ENCODE data around the gene NDUFAF8. TPM values are rescaled to one million over a fixed set of nuclear protein-coding genes. Genes with fewer than 3 reads are reported as not detected.

Gene NDUFAF8
- total RNA-seq, 3 donors from 2014 or later (not counting 1 experiment from before 2014, with no cell fraction given), result 28.6 to 36.4 (median 34.9) TPM

- DNase-seq (no peak), ATAC-seq (no peak)
- Mint-ChIP-seq H3K27me3 (ENCODE audit: low read depth in 2 of 2) (no peaks in the 10 kb centered on the region), H3K4me1 (no peaks in the 10 kb centered on the region), H3K27ac (no peak overlapping the region), H3K9me3 (no peaks in the 10 kb centered on the region), H3K4me3 (no peak overlapping the region), H3K36me3 (no peaks in the 10 kb centered on the region)
- Histone ChIP-seq H3K4me1 (ENCODE audit: control insufficient read depth, insufficient read depth, low read length) (no peaks in the 10 kb centered on the region), H3K27ac (ENCODE audit: low read length) (no peak overlapping the region), H3K27me3 (ENCODE audit: control insufficient read depth, insufficient read depth, low read length) (no peaks in the 10 kb centered on the region), H3K4me3 (ENCODE audit: low read length) (no peak overlapping the region), H3K36me3 (ENCODE audit: control insufficient read depth, insufficient read depth, low read length) (no peaks in the 10 kb centered on the region), H3K9me3 (ENCODE audit: control insufficient read depth, insufficient read depth, low read length) (no peaks in the 10 kb centered on the region)
- no peak for TF ChIP-seq CTCF (IDR thresholded peaks at IDR 0.05)
- WGBS (ENCODE audit: insufficient coverage), result 94% methylated on average over 21 of the region's 21 CpGs
- intact Hi-C loops (cut with micrococcal nuclease), result no loop called here
Observed at GRCh38 chr17:81197831-81198490, 41.2 kb upstream of the NDUFAF8 start.

- H3K27ac Mint-ChIP-seq, result no peak overlapping the region
- intact Hi-C loops (cut with micrococcal nuclease), result no loop called here
- H3K36me3 ChIP-seq (ENCODE audit: control insufficient read depth, insufficient read depth, low read length), result no peaks in the 10 kb centered on the region
- no peaks in the 10 kb centered on the region for H3K27me3 ChIP-seq (ENCODE audit: control insufficient read depth, insufficient read depth, low read length)
- no peaks in the 10 kb centered on the region for H3K36me3 Mint-ChIP-seq
- DNase-seq (no peak), ATAC-seq (no peak)
- H3K27me3 Mint-ChIP-seq (ENCODE audit: low read depth in 2 of 2), result no peaks in the 10 kb centered on the region
- WGBS (ENCODE audit: insufficient coverage), result 95% methylated on average over 22 of the region's 22 CpGs
- H3K4me3 Mint-ChIP-seq, result no peak overlapping the region
- H3K9me3 ChIP-seq (ENCODE audit: control insufficient read depth, insufficient read depth, low read length), result no peaks in the 10 kb centered on the region
- H3K9me3 Mint-ChIP-seq, result no peaks in the 10 kb centered on the region
- no peaks in the 10 kb centered on the region for H3K4me1 ChIP-seq (ENCODE audit: control insufficient read depth, insufficient read depth, low read length)
- H3K27ac ChIP-seq (ENCODE audit: low read length), result no peak overlapping the region
- no peak overlapping the region for H3K4me3 ChIP-seq (ENCODE audit: low read length)
- TF ChIP-seq CTCF (IDR thresholded peaks at IDR 0.05), result no peak
- no peaks in the 10 kb centered on the region for H3K4me1 Mint-ChIP-seq
Observed at GRCh38 chr17:81198826-81199481, 40.2 kb upstream of the NDUFAF8 start.

GRCh38 chr17:81199482-81199830 lies 39.7 kb upstream of the NDUFAF8 start:
- WGBS (ENCODE audit: insufficient coverage), result 96% methylated on average over 18 of the region's 18 CpGs
- intact Hi-C loops (cut with micrococcal nuclease), result no loop called here
- H3K36me3 ChIP-seq (ENCODE audit: control insufficient read depth, insufficient read depth, low read length), result no peaks in the 10 kb centered on the region
- no peak overlapping the region for H3K4me3 Mint-ChIP-seq
- ATAC-seq (no peak), DNase-seq (no peak)
- no peak overlapping the region for H3K27ac ChIP-seq (ENCODE audit: low read length)
- no peak overlapping the region for H3K4me3 ChIP-seq (ENCODE audit: low read length)
- H3K4me1 ChIP-seq (ENCODE audit: control insufficient read depth, insufficient read depth, low read length), result no peaks in the 10 kb centered on the region
- H3K27me3 ChIP-seq (ENCODE audit: control insufficient read depth, insufficient read depth, low read length), result no peaks in the 10 kb centered on the region
- no peaks in the 10 kb centered on the region for H3K9me3 ChIP-seq (ENCODE audit: control insufficient read depth, insufficient read depth, low read length)
- no peak overlapping the region for H3K27ac Mint-ChIP-seq
- H3K4me1 Mint-ChIP-seq, result no peaks in the 10 kb centered on the region
- no peaks in the 10 kb centered on the region for H3K36me3 Mint-ChIP-seq
- no peaks in the 10 kb centered on the region for H3K27me3 Mint-ChIP-seq (ENCODE audit: low read depth in 2 of 2)
- no peak for TF ChIP-seq CTCF (IDR thresholded peaks at IDR 0.05)
- no peaks in the 10 kb centered on the region for H3K9me3 Mint-ChIP-seq

GRCh38 chr17:81200201-81200600 lies 38.9 kb upstream of the NDUFAF8 start:
- WGBS (ENCODE audit: insufficient coverage), result 97% methylated on average over 18 of the region's 18 CpGs
- Mint-ChIP-seq H3K27me3 (ENCODE audit: low read depth in 2 of 2) (no peaks in the 10 kb centered on the region), H3K4me3 (no peak overlapping the region), H3K36me3 (no peaks in the 10 kb centered on the region), H3K4me1 (no peaks in the 10 kb centered on the region), H3K27ac (no peak overlapping the region), H3K9me3 (no peaks in the 10 kb centered on the region)
- no peak for ATAC-seq
- Histone ChIP-seq H3K9me3 (ENCODE audit: control insufficient read depth, insufficient read depth, low read length) (no peaks in the 10 kb centered on the region), H3K27ac (ENCODE audit: low read length) (no peak overlapping the region), H3K4me1 (ENCODE audit: control insufficient read depth, insufficient read depth, low read length) (no peaks in the 10 kb centered on the region), H3K36me3 (ENCODE audit: control insufficient read depth, insufficient read depth, low read length) (no peaks in the 10 kb centered on the region), H3K4me3 (ENCODE audit: low read length) (no peak overlapping the region), H3K27me3 (ENCODE audit: control insufficient read depth, insufficient read depth, low read length) (no peaks in the 10 kb centered on the region)
- intact Hi-C loops (cut with micrococcal nuclease), result no loop called here
- no peak for TF ChIP-seq CTCF (IDR thresholded peaks at IDR 0.05)
- DNase-seq, result no peak

Data from natural killer cell (primary cell).